GM18508 (cell line): ENCODE data around the gene SCLT1.
A peak's percentile ranks its signal among the peaks of the same experiment; 100 is the strongest.

ENCODE experiments used
- ATAC-seq: cut with Tn5 transposase; IDR thresholded peaks from one replicate; pipeline ENCODE4 v1.9.1; 2021; ENCODE audit warnings: moderate number of reproducible peaks; ENCODE audit not compliant: insufficient read depth, unreplicated experiment

The SCLT1 gene

DNA sequence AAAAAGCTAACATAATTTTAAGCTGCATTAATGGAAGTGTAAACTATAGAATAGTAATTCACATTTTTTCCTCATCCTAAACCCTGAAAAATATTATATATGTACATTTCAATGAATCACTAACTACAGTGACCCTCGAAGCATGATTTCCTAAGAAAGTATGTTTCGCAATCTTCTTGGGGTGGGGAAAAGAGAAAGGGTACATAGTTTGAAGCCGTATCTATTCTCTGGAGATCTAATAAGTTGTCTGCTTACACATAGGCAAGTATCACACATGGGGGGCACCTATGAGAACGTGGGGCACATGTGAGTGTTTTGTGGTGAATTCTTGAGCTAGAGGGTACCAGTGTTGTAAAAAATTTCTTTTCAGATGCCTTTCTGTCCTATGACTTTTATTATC, 212.7 kb downstream of the SCLT1 start:
- ATAC-seq: no peak

- no peak for ATAC-seq
These were observed 213.4 kb downstream of the SCLT1 start for GRCh38 chr4:128879971-128880370.

- ATAC-seq: no peak
These were observed 214.1 kb downstream of the SCLT1 start for GRCh38 chr4:128879283-128879682.

GRCh38 chr4:128877934-128878333, 215.4 kb downstream of the SCLT1 start:
- ATAC-seq: no peak

DNA sequence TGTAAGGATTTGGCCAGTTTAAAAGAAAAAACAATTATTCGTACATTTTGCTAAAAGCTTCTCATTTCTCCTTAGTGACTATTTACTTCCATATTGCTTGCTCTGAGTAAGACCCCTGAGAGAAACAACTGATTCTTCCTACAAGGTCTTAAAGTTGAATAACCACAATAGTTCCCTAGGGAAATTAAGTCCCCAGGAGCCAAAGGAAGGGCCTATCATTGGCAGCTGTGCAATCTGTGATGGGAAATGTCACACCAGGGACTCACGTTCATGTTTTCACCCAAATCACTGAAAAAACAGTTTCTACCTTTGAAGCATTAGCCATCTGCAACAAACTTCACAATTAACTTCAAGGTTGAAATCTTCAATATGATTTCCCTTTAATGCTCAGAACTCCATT, 217.1 kb downstream of the SCLT1 start:
- ATAC-seq: no peak

- no peak for ATAC-seq
These were observed 221.4 kb downstream of the SCLT1 start for GRCh38 chr4:128871948-128872347.

GRCh38 chr4:128869776-128870509, 223.4 kb downstream of the SCLT1 start:
- no peak for ATAC-seq

DNA sequence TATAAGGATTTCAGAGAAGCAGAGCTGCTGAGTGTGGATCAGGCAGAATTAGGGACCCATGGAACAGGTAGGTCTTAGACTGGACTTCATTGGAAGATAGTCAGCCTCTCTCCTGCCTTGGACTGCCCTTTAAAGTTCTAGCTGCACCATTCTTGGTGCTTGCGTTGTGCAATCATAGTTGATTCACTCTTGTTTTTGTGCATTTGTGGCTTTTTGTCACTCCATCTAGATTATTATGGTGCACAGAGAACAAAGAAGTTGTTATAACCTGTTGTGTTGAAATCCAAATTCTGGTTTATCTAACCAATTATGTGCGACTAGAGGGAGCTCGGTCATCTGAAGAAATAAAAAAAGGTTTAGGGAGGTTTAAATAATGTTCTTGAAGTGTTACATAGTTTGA, 224.6 kb downstream of the SCLT1 start:
- no peak for ATAC-seq

GRCh38 chr4:128866691-128867090, 226.6 kb downstream of the SCLT1 start:
- no peak for ATAC-seq

GRCh38 chr4:128866269-128866668, 227.1 kb downstream of the SCLT1 start:
- no peak for ATAC-seq

GRCh38 chr4:128865132-128865531, 228.2 kb downstream of the SCLT1 start:
- no peak for ATAC-seq

- ATAC-seq: no peak
These were observed 229.8 kb downstream of the SCLT1 start for GRCh38 chr4:128863312-128864075.

DNA sequence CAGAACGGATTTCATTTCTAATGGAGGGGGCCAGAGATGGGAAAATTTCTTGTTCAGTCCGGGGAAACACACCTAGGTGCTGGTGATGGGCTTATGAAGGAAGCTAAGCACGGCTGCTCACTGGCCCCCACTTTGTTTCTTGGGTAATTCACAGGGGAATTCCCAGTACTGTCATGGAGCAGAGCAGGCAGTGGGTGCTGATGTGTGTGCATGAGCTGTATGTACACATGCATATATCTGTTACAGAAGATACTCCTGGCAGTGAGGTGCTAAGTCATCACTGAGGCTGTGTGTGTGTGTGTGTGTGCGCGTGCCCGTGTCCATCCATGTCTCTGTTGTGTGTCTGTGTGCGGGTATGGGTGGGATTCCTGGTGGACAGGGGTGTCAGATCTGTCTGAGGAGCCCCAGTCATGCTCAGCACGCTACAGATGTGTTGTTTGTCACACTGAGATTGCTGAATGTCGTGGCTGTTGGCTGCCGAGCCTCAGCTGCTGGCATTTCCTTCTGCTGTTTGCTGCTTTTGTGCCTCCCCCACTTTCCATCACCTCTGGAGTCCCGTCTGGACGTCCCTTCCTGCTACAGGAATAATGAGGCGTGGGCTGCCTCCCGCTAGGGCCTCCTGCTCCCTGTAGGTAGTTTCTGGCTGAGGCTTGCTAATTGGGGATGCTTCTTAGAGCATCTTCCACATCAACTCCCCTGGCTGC, 230.6 kb downstream of the SCLT1 start:
- ATAC-seq: peak; percentile 45

- peak; percentile 19 for ATAC-seq
These were observed 231.4 kb downstream of the SCLT1 start for GRCh38 chr4:128861856-128862518.

- ATAC-seq: no peak
These were observed 233.3 kb downstream of the SCLT1 start for GRCh38 chr4:128859887-128860677.

- no peak for ATAC-seq
These were observed 234.3 kb downstream of the SCLT1 start for GRCh38 chr4:128858879-128859671.

DNA sequence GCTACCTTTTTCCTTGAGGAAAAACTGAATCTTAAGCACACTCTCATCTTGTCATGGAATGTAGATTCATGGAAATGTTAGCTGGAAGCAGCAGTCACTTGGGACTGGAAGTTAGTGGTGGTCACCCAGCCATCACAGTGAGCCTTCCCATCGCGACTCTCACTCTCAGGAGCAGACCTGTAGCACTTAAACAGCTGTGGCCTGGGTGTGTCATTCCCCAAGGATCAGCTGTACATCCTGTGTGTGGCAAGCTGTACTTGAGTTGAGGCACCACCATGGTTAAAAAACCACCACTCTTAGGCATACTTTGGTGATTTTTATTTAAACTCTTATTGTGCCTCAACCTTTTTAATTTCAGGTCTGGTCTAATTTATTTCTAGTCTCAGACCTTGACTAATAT, 237.1 kb downstream of the SCLT1 start:
- ATAC-seq: no peak

DNA sequence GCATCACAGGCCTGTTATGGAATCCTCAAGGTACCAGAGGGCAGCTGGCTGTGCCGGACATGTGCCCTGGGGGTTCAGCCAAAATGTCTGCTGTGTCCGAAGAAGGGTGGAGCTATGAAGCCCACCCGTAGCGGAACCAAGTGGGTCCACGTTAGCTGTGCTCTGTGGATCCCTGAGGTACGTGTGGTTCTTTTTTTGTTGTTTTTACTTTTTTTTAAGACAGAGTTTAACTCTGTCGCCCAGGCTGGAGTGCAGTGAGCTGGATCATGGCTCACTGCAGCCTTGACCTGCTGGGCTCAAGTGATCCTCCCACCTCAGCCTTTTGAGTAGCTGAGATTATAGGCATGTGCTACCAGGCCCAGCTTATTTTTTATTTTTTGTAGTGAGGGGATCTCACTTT, 237.7 kb downstream of the SCLT1 start:
- ATAC-seq: no peak

DNA sequence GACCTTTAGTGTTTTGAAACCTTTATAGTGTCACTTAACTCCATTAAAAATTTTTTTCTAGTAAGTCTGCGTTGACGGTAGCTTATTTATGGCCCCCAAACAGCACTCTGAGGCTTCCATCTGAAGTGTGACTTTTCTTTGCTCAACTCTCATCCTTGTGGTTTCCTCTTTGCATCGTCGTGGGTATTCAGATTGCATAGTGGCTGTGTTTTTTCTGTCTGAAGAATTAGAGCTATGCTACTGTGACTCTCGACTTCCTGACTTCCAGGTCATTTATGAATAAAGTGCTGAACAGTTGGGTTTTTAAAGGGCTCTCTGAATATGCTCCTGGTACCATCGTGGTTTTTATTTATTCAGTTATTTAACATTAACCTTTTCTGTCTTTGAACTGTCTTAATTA, 238.9 kb downstream of the SCLT1 start:
- ATAC-seq: peak; percentile 75
